ENCODE data around the gene STXBP2. TPM values are rescaled to one million over a fixed set of nuclear protein-coding genes. Genes with fewer than 3 reads are reported as not detected.

The STXBP2 gene
- total RNA-seq, 1 experiment from 2014 or later: 92.5 TPM

DNA sequence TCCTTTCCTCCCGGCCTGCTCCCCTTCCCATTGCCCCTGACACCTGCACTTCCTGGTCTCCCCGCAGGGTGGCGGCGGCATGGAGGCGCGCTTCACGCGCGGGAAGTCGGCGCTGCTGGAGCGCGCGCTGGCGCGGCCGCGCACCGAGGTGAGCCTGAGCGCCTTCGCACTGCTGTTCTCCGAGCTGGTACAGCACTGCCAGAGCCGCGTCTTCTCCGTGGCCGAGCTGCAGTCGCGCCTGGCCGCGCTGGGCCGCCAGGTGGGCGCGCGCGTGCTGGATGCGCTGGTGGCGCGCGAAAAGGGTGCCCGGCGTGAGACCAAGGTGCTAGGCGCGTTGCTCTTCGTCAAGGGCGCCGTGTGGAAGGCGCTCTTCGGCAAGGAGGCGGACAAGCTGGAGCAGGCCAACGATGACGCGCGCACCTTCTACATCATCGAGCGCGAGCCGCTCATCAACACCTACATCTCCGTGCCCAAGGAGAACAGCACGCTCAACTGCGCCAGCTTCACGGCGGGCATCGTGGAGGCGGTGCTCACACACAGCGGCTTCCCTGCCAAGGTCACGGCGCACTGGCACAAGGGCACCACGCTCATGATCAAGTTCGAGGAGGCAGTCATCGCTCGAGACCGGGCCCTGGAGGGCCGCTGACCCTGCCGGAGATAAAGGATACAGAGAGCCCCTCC lies 45.4 kb downstream of the STXBP2 start:
- Histone ChIP-seq H3K9me3 (ENCODE audit: control insufficient read depth, low read depth, low read length) (no peaks in the 10 kb centered on the region), H2BK120ac (ENCODE audit: low read depth, low read length, poor library complexity, severe bottlenecking) (no peak overlapping the region), H3K27ac (ENCODE audit: insufficient read length, low read depth, low read length) (no peak overlapping the region), H2AK5ac (ENCODE audit: insufficient read length, low read length) (no peak overlapping the region), H3K9ac (ENCODE audit: extremely low read depth, insufficient read length, low read length) (no peak overlapping the region), H3K79me1 (ENCODE audit: insufficient read depth, low read depth, low read length, poor library complexity, severe bottlenecking) (no peaks in the 10 kb centered on the region), H3K23me2 (ENCODE audit: insufficient read length, low read depth, low read length, poor library complexity, severe bottlenecking) (peaks cover 7% of the 10 kb centered on the region), H4K5ac (ENCODE audit: insufficient read length, low read depth, low read length) (no peak overlapping the region), H3K4ac (ENCODE audit: low read depth, low read length) (no peak overlapping the region), H3K14ac (ENCODE audit: insufficient read depth, low read length) (no peak overlapping the region), H3K56ac (ENCODE audit: insufficient read length, low read depth, low read length) (no peak overlapping the region), H3K4me2 (ENCODE audit: insufficient read depth, insufficient read length, low read length) (peak overlapping the region; percentile 60), H4K8ac (replicated peaks; ENCODE audit: insufficient read length, low read depth, low read length) (no peak overlapping the region), H2BK15ac (ENCODE audit: low read depth, low read length) (no peak overlapping the region; the same call in 1 of the 2 replicates), H2BK5ac (ENCODE audit: insufficient read length, low read length) (no peak overlapping the region), H3K23ac (ENCODE audit: insufficient read length, low read depth, low read length) (no peak overlapping the region), H2BK20ac (ENCODE audit: low read depth, low read length, poor library complexity, severe bottlenecking) (no peak overlapping the region), H2BK12ac (ENCODE audit: insufficient read length, low read depth, low read length) (no peak overlapping the region), H3K18ac (ENCODE audit: insufficient read length, low read depth, low read length) (peak overlapping the region; percentile 69), H3T11ph (ENCODE audit: low read length) (no peak overlapping the region), H3K79me2 (ENCODE audit: insufficient read depth, low read length) (no peaks in the 10 kb centered on the region), H2AFZ (ENCODE audit: low read length) (no peak overlapping the region), H3K4me1 (ENCODE audit: insufficient read depth, low read length) (no peaks in the 10 kb centered on the region), H3K27me3 (ENCODE audit: insufficient read depth, low read length) (no peaks in the 10 kb centered on the region), H4K91ac (ENCODE audit: insufficient read length, low read depth, low read length) (no peak overlapping the region), H4K20me1 (ENCODE audit: control insufficient read depth, insufficient read depth, insufficient read length) (no peaks in the 10 kb centered on the region)
- H3K4me1 Mint-ChIP-seq: peaks cover 19 to 31% of the 10 kb centered on the region in 2 experiments
- no CpG with 5 or more reads among the region's 74 CpGs for WGBS (ENCODE audit: extremely low coverage, insufficient read length, low lambda C conversion rate)
- H3K4me3 Mint-ChIP-seq: peak overlapping the region; percentile 86 to 89
- TF ChIP-seq, protein P1, sequence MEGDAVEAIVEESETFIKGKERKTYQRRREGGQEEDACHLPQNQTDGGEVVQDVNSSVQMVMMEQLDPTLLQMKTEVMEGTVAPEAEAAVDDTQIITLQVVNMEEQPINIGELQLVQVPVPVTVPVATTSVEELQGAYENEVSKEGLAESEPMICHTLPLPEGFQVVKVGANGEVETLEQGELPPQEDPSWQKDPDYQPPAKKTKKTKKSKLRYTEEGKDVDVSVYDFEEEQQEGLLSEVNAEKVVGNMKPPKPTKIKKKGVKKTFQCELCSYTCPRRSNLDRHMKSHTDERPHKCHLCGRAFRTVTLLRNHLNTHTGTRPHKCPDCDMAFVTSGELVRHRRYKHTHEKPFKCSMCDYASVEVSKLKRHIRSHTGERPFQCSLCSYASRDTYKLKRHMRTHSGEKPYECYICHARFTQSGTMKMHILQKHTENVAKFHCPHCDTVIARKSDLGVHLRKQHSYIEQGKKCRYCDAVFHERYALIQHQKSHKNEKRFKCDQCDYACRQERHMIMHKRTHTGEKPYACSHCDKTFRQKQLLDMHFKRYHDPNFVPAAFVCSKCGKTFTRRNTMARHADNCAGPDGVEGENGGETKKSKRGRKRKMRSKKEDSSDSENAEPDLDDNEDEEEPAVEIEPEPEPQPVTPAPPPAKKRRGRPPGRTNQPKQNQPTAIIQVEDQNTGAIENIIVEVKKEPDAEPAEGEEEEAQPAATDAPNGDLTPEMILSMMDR (conservative IDR thresholded peaks at IDR 0.05): no peak; the same call in 2 of the 3 replicates
- H3K36me3 Mint-ChIP-seq (ENCODE audit: insufficient read depth in 1 of 3, low read depth in 3 of 3): peaks cover 6 to 23% (median 16%) of the 10 kb centered on the region in 3 experiments
- no peaks in the 10 kb centered on the region; a peak in 1 of 5 replicates for H3K9me3 Mint-ChIP-seq
- peaks cover 31% of the 10 kb centered on the region for H3K27me3 Mint-ChIP-seq (ENCODE audit: low read depth)
- H3K27ac Mint-ChIP-seq: no peak overlapping the region
- peak; percentile 72 for DNase-seq
